HG02759 (cell line): ENCODE measurements around the gene SPP2.

Experiments
- ATAC-seq: cut with Tn5 transposase; IDR thresholded peaks from one replicate; pipeline ENCODE4 v1.9.1; 2021; ENCODE audit warnings: mild to moderate bottlenecking, moderate library complexity; ENCODE audit not compliant: unreplicated experiment

SPP2 gene

GRCh38 chr2:234091883-234092282 lies 41.4 kb downstream of the SPP2 start:
- ATAC-seq = no peak

- ATAC-seq = no peak
Observed at GRCh38 chr2:234092344-234092743, 41.8 kb downstream of the SPP2 start.

GRCh38 chr2:234095301-234095700 lies 44.8 kb downstream of the SPP2 start:
- ATAC-seq = no peak

GRCh38 chr2:234096164-234096563 lies 45.7 kb downstream of the SPP2 start:
- ATAC-seq = no peak

DNA sequence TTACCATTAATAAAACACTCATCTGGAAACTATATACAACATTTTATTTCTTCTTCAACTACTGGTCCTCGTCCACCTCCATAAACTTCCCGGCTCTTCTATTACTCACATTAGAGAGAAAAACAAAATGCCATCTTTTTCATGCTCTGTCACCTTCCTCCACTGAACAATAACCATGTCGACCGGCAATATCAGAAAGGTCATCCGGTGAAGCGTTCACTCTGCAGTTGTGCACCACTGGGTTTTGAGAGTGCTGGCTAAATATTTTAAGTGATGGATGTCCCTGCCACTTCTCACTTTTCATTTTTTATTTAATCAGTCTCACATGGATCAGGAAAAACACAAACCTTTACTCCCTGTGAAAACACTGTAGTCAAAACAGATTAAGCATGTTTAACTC lies 48.2 kb downstream of the SPP2 start:
- no peak for ATAC-seq

GRCh38 chr2:234099266-234099665 lies 48.8 kb downstream of the SPP2 start:
- no peak for ATAC-seq

- no peak for ATAC-seq
Observed at GRCh38 chr2:234100686-234101085, 50.2 kb downstream of the SPP2 start.

- no peak for ATAC-seq
Observed at GRCh38 chr2:234102112-234102511, 51.6 kb downstream of the SPP2 start.

DNA sequence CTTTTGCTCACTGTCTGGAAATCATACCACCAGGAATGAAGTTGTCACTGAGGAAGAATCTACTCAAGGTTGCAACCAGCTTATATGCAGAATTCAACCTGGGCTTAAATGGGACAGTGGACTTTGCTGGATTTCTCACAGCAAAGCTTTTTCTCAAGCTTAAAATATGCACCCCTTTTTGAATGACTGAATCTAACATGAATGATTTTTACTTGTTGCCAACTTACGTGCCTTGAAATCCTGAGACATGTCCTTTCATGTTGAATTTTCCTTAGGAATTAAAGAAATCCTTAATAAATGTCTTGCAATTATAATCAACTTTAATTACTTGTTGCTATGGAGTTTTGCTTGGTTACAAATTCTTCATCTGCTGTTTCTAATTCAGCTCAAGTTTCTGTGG lies 57.4 kb downstream of the SPP2 start:
- ATAC-seq = no peak

- ATAC-seq = no peak
Observed at GRCh38 chr2:234109321-234109720, 58.8 kb downstream of the SPP2 start.

- ATAC-seq = no peak
Observed at GRCh38 chr2:234110219-234110618, 59.7 kb downstream of the SPP2 start.

DNA sequence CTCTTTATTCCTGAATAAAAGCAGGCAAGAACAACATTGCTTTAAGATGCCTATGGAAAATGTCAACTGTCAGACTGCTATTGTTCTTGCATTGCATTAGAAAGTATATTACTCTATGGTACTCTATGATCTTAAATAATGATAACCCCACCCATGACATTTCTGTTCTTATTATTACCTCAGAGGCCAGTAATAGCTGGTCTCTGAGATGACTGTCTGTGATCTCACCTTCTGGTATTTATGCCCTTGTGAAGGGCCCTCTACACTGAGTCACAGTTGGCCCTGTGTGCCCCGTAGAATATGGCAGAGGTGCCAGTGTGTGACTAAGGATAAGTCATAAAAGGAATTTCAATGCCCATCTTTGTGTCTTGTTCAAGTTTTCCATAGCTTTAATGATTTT lies 61.0 kb downstream of the SPP2 start:
- no peak for ATAC-seq

DNA sequence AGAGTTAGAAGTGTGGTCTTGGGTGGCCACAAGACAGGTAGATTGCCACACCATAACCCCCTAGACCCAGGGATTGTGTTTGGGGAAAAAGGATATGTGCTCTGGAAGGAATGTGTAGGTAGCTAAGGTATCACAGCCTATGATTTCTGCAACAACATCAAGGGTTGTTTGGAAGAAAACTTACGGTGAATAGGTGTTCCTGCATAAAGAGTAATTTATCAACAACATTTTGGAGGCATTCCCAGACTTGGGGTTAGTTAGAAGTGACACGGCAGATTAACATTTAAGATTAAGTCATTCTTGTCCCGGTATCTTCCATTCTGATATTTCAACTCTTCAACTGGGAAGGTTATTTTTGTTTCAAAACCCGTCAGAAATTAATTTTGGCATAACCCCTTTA lies 65.5 kb downstream of the SPP2 start:
- no peak for ATAC-seq

DNA sequence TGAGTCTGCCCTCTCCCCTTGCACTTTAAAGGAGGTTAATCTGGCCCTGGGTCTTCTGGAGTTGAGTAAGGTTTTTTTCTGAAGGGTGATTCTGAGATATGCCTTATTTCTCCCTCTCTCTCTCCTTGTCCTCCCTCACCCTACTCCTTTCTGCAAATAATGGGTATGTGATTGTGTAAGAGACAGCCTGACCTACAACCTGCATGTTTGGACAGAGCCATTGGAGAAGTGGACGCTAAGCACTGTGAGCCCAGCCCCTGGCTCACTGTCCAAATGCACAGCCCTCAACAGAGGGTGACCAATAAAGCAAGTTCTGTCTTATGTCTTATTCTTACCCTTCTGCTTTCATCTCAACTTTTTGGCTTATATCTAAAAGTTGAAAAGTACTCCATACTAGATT lies 71.5 kb downstream of the SPP2 start:
- no peak for ATAC-seq

- no peak for ATAC-seq
Observed at GRCh38 chr2:234125451-234126145, 75.1 kb downstream of the SPP2 start.

DNA sequence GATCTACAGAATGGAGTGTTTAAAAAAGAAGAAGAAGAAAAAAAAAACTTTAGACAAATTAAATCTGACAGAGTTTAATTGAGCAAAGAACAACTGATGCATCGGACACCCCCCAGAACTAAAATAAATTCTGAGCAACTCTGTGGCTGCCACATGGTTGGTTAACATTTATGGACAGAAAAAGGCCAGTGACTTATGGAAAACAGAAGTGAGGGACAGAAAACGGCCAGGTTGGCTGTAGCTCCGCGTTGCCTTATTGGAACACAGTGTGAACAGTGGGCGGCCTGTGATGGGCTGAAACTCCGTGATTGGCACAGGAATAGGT lies 75.6 kb downstream of the SPP2 start:
- no peak for ATAC-seq
